ENCODE data around the gene PRKG1. TPM values are rescaled to one million over a fixed set of nuclear protein-coding genes. Genes with fewer than 3 reads are reported as not detected.
"Not testable (repeated sequence)": the region's sequence is repeated elsewhere in the genome, so short reads cannot be mapped to it uniquely, and the experiment has no call there.

PRKG1 gene
- total and polyA plus RNA-seq, 4 donors, result 6.8 to 38.1 (median 15.4) TPM

DNA sequence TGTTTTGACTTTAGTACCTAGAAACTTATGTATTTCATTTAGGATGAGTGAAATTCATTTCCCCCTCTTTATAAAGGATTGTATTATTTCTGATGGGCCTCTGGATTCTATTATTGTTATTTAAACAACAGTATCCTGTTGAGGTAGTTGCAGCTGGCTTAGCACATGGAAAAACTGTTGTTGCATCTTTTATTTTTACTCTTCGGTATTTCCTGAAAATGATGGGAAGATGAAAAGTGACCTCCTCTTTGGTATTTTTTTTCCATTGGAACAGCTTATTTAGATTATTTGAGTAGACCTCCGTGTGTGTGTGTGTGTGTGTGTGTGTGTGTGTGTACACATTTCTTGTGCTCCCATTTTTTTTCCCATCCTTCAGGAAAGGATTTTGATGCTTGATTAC is 129.8 kb downstream of the PRKG1 start:
- no peak for DNase-seq (ENCODE audit: low read depth in 4 of 6, low spot score in 6 of 6)
- H3K36me3 ChIP-seq (ENCODE audit: control insufficient read depth, insufficient read depth, low read length), result no peaks in the 10 kb centered on the region
- H3K27me3 ChIP-seq (ENCODE audit: control insufficient read depth, insufficient read depth, low read length), result no peaks in the 10 kb centered on the region
- H3K4me1 ChIP-seq (ENCODE audit: control insufficient read depth, insufficient read depth, low read length), result no peaks in the 10 kb centered on the region
- WGBS (ENCODE audit: insufficient coverage), result no CpG with 5 or more reads among the region's 2 CpGs
- no peaks in the 10 kb centered on the region for H3K9me3 ChIP-seq (ENCODE audit: control insufficient read depth, insufficient read depth, low read length)
- H3K27ac ChIP-seq (ENCODE audit: low read depth, low read length), result no peak overlapping the region
- H3K4me3 ChIP-seq (ENCODE audit: low read depth, low read length), result no peak overlapping the region

DNA sequence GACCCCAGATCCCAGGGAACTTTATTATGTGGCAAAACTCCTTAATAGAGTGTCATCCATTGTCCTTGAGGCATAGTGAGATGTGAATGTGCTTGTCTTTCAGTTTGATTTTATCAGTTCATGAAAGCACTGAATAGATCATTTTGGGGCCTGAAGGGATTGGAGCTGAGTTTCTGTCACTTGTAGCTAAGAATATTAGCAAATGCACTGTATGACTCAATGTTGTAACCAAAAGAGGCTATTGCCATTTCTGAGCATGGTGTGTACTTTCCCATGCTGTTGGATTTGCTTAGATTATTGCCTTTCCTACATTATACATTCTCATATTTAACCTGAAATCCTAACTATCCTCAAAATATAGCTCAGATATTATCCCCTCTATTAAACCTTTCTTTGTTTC is 130.4 kb downstream of the PRKG1 start:
- no peaks in the 10 kb centered on the region for H3K27me3 ChIP-seq (ENCODE audit: control insufficient read depth, insufficient read depth, low read length)
- no peaks in the 10 kb centered on the region for H3K4me1 ChIP-seq (ENCODE audit: control insufficient read depth, insufficient read depth, low read length)
- H3K27ac ChIP-seq (ENCODE audit: low read depth, low read length), result no peak overlapping the region
- no peaks in the 10 kb centered on the region for H3K9me3 ChIP-seq (ENCODE audit: control insufficient read depth, insufficient read depth, low read length)
- no peak for DNase-seq (ENCODE audit: low read depth in 4 of 6, low spot score in 6 of 6)
- no peaks in the 10 kb centered on the region for H3K36me3 ChIP-seq (ENCODE audit: control insufficient read depth, insufficient read depth, low read length)
- no peak overlapping the region for H3K4me3 ChIP-seq (ENCODE audit: low read depth, low read length)

DNA sequence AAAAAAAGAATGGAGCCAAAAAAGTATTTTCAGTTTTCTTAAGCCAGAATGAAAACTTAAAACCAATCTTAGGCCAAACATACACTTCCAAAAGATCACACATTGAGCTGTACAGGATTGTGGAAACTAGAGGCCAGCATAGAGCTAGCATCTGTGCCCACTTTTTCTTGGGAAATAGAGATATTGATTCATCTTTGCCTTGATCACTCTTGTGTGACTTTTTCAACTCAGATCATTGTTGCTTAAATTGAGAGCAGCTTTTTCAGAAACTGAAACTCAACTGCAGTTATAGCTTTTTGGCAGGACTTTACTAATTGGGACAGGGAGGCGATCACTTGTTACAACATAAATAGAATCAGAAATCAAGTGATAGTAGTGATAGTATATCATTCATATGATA is 132.2 kb downstream of the PRKG1 start:
- H3K4me3 ChIP-seq (ENCODE audit: low read depth, low read length), result no peak overlapping the region
- no CpG with 5 or more reads among the region's 1 CpG for WGBS (ENCODE audit: insufficient coverage)
- no peaks in the 10 kb centered on the region for H3K27me3 ChIP-seq (ENCODE audit: control insufficient read depth, insufficient read depth, low read length)
- no peaks in the 10 kb centered on the region for H3K36me3 ChIP-seq (ENCODE audit: control insufficient read depth, insufficient read depth, low read length)
- no peaks in the 10 kb centered on the region for H3K9me3 ChIP-seq (ENCODE audit: control insufficient read depth, insufficient read depth, low read length)
- no peaks in the 10 kb centered on the region for H3K4me1 ChIP-seq (ENCODE audit: control insufficient read depth, insufficient read depth, low read length)
- H3K27ac ChIP-seq (ENCODE audit: low read depth, low read length), result no peak overlapping the region
- DNase-seq (ENCODE audit: low read depth in 4 of 6, low spot score in 6 of 6), result no peak

DNA sequence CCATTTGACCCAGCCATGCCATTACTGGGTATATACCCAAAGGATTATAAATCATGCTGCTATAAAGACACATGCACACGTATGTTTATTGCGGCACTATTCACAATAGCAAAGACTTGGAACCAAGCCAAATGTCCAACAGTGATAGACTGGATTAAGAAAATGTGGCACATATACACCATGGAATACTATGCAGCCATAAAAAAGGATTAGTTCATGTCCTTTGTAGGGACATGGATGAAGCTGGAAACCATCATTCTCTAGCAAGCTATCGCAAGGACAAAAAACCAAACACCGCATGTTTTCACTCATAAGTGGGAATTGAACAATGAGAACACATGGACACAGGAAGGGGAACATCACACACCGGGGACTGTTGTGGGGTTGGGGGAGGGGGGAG is 138.7 kb downstream of the PRKG1 start:
- not testable (repeated sequence) for H3K27ac ChIP-seq (ENCODE audit: low read depth, low read length)

DNA sequence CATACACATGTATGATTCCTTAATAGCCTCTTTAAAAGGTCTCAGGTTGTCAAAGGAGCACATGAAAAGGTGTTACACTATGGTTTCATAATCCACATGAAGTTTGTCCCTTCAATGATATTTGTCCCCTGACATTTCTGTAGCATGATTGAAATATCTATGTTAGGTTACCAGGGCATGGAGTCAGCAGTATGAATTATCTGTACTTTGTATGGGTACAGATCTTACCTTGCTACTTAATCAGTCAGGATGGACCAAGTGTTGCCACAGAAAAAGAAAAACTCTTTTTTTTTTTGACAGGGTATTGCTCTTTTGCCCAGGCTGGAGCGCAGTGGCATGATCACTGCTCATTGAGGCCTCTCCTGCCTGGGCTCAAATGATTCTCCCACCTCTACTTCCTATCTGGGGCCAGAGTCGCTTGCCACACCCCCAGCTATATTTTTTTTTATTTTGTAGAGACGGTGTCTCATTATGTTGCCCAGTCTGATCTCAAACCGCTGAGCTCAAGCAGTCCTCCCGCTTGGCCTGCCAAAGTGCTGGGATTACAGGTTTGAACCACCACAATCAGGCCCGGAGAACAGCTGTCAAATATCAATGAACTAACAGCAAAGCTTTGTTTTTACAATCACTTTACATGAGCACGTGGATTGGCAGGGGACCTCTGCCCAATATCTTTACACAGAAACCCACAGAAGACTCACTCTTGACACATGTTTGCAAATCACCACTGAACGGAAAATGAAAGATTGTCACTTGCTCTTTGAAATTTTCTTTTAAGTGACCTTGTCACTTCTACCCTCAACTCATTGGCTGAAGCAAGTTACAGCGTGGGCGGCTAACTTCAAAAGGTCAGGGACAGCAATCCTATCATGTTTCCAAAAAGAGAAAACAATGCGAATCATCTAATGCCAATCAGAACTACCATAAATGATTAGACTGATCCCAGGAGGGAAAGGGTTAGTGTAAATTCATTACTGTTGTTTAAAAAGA is 140.2 kb downstream of the PRKG1 start:
- Histone ChIP-seq H3K27me3 (ENCODE audit: control insufficient read depth, insufficient read depth, low read length) (no peaks in the 10 kb centered on the region), H3K4me3 (ENCODE audit: low read depth, low read length) (no peak overlapping the region), H3K9me3 (ENCODE audit: control insufficient read depth, insufficient read depth, low read length) (no peaks in the 10 kb centered on the region), H3K27ac (ENCODE audit: low read depth, low read length) (no peak overlapping the region), H3K4me1 (ENCODE audit: control insufficient read depth, insufficient read depth, low read length) (peaks cover 3% of the 10 kb centered on the region), H3K36me3 (ENCODE audit: control insufficient read depth, insufficient read depth, low read length) (no peaks in the 10 kb centered on the region)
- DNase-seq (ENCODE audit: low read depth in 4 of 6, low spot score in 6 of 6), result no peak
- 57% methylated on average over 5 of the region's 11 CpGs for WGBS (ENCODE audit: insufficient coverage)

More for the DNA sequence above, 138.7 kb downstream of the PRKG1 start:
- not testable (repeated sequence) for H3K4me1 ChIP-seq (ENCODE audit: control insufficient read depth, insufficient read depth, low read length); H3K9me3 ChIP-seq (ENCODE audit: control insufficient read depth, insufficient read depth, low read length); H3K36me3 ChIP-seq (ENCODE audit: control insufficient read depth, insufficient read depth, low read length); H3K27me3 ChIP-seq (ENCODE audit: control insufficient read depth, insufficient read depth, low read length); DNase-seq (ENCODE audit: low read depth in 4 of 6, low spot score in 6 of 6); H3K4me3 ChIP-seq (ENCODE audit: low read depth, low read length)
- WGBS (ENCODE audit: insufficient coverage), result no CpG with 5 or more reads among the region's 5 CpGs

DNA sequence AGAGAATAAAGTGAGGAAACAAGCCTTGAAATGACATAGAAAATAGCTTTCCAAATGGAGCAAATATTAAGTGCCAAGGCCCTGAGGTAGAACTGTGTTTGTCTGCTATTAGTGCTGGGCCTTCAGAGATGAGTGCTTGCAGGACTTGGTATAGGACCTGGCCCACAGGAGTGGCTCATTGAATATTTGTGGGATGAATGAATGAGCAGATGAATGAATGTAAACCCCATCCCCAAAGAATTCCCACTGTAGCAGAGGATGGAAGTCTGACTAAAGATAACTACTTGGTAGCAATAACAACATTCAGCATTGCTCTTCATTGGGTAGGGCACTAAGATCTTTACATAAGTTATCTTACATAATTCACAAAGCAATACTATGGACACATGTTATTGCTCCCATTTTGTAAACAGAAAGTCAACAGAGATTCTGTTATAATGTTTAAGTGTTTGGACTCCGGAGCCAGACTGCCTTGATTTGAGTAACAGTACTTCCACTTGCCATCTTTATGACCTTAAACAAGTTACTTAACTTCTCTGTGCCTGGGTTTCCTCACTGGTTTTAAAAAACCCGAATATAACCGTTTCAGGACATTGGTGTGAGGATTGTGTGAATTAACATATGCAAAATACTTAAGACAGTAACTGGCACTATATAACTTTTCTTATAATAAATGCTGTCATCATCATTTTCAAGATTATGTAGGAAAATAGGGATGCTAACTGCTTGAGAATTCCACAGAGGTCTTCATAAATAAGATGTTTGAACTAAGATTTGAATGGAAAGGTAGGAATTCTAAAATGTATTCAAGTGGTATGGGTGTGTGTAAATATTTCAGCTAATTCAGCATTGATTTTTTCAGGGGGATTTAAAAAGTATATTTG is 141.9 kb downstream of the PRKG1 start:
- H3K36me3 ChIP-seq (ENCODE audit: control insufficient read depth, insufficient read depth, low read length), result no peaks in the 10 kb centered on the region
- WGBS (ENCODE audit: insufficient coverage), result no CpG with 5 or more reads among the region's 3 CpGs
- H3K4me1 ChIP-seq (ENCODE audit: control insufficient read depth, insufficient read depth, low read length), result peaks cover 3% of the 10 kb centered on the region
- no peaks in the 10 kb centered on the region for H3K27me3 ChIP-seq (ENCODE audit: control insufficient read depth, insufficient read depth, low read length)
- H3K27ac ChIP-seq (ENCODE audit: low read depth, low read length), result no peak overlapping the region
- no peak overlapping the region for H3K4me3 ChIP-seq (ENCODE audit: low read depth, low read length)
- H3K9me3 ChIP-seq (ENCODE audit: control insufficient read depth, insufficient read depth, low read length), result no peaks in the 10 kb centered on the region
- no peak for DNase-seq (ENCODE audit: low read depth in 4 of 6, low spot score in 6 of 6)

DNA sequence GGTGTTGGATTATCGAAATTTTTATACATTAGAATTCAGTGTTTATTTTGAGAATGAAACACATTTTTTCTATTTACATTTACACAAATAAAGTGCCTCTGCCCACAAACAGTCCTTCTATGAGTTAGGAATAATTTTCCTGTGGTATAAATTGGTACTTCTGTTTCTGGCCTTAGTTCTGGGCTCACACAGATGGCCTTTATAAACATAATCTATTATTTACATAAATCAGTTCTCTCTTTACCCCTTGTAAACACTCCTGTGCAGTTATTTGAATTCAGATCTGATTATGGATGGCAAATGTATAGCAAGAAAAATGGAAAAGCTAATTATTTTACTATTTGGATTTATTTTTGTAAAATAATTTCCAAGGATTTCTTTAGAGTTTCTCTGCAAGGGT is 143.2 kb downstream of the PRKG1 start:
- H3K9me3 ChIP-seq (ENCODE audit: control insufficient read depth, insufficient read depth, low read length), result no peaks in the 10 kb centered on the region
- H3K27me3 ChIP-seq (ENCODE audit: control insufficient read depth, insufficient read depth, low read length), result no peaks in the 10 kb centered on the region
- DNase-seq (ENCODE audit: low read depth in 4 of 6, low spot score in 6 of 6), result no peak
- no peaks in the 10 kb centered on the region for H3K36me3 ChIP-seq (ENCODE audit: control insufficient read depth, insufficient read depth, low read length)
- no peak overlapping the region for H3K27ac ChIP-seq (ENCODE audit: low read depth, low read length)
- no peak overlapping the region for H3K4me3 ChIP-seq (ENCODE audit: low read depth, low read length)
- WGBS (ENCODE audit: insufficient coverage), result no CpG with 5 or more reads among the region's 1 CpG
- peaks cover 3% of the 10 kb centered on the region for H3K4me1 ChIP-seq (ENCODE audit: control insufficient read depth, insufficient read depth, low read length)

DNA sequence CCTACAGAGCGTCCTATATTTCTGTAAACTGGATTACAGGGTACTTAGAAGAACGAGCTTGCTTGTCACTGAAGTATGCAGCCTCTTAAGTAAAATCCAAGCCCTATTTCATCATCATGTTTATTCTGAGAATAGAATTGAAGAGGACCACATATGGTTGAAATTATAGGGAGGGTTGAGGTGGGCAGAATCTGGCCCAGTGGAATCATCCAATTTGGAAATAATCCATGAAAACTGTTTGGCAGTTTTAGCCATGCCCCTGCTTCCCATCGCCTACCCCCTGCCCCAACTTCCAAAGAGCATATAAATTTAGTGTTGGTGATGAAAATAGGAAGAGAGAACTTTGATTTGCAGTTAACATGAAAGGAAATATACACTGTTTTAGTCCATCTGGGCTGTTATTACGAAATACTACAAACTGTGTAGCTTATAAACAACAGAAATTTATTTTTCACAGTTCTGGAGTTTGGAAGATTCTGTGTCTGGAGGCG is 150.4 kb downstream of the PRKG1 start:
- H3K4me1 ChIP-seq (ENCODE audit: control insufficient read depth, insufficient read depth, low read length), result no peaks in the 10 kb centered on the region
- DNase-seq (ENCODE audit: low read depth in 4 of 6, low spot score in 6 of 6), result no peak
- no peaks in the 10 kb centered on the region for H3K36me3 ChIP-seq (ENCODE audit: control insufficient read depth, insufficient read depth, low read length)
- H3K4me3 ChIP-seq (ENCODE audit: low read depth, low read length), result no peak overlapping the region
- H3K9me3 ChIP-seq (ENCODE audit: control insufficient read depth, insufficient read depth, low read length), result no peaks in the 10 kb centered on the region
- H3K27me3 ChIP-seq (ENCODE audit: control insufficient read depth, insufficient read depth, low read length), result no peaks in the 10 kb centered on the region
- WGBS (ENCODE audit: insufficient coverage), result no CpG with 5 or more reads among the region's 5 CpGs
- H3K27ac ChIP-seq (ENCODE audit: low read depth, low read length), result no peak overlapping the region

DNA sequence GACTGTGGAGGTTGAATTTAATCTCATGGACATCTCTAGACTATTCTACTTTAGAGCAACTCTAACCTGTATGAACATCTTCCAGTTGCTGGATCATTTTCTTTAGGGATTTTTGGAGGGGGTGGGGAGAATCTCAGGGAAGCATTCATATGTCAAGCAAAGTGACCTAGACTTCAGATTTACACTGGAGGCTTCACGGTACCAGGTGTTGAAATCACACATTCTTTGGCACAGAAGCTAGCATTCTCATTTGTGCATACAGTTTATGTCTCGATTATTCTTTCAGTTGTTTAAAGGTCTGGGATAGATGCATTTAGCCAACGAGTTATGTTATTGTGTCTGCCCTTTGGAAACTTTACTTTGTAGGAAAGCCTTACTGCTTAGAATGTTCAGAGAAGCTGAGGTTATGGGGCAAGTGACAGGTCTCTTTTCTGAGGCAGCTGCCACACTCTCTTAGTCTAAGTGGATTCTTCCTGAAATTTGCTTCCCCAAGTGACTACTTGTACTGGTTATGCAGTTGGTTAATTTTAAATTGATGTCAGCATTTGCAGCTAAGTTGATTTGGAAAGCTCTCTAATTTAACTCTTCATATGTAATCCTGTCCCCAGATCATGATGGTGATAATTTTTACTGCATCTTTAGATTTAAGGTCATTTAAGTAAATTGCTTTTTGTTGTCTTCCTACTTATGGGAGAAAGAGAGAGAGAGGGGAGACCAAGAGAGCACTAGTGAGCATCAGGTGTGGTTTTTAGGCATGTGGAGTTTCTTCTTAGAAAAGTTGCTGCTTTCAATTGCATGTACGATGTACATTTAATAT is 153.8 kb downstream of the PRKG1 start:
- 71% methylated on average over 3 of the region's 4 CpGs for WGBS (ENCODE audit: insufficient coverage)

More for the DNA sequence above, 153.8 kb downstream of the PRKG1 start:
- Histone ChIP-seq H3K36me3 (ENCODE audit: control insufficient read depth, insufficient read depth, low read length) (no peaks in the 10 kb centered on the region), H3K4me3 (ENCODE audit: low read depth, low read length) (no peak overlapping the region), H3K9me3 (ENCODE audit: control insufficient read depth, insufficient read depth, low read length) (no peaks in the 10 kb centered on the region), H3K27me3 (ENCODE audit: control insufficient read depth, insufficient read depth, low read length) (no peaks in the 10 kb centered on the region), H3K27ac (ENCODE audit: low read depth, low read length) (no peak overlapping the region), H3K4me1 (ENCODE audit: control insufficient read depth, insufficient read depth, low read length) (no peaks in the 10 kb centered on the region)
- no peak for DNase-seq (ENCODE audit: low read depth in 4 of 6, low spot score in 6 of 6)
